Midbrain (tissue), 1 donor: ENCODE measurements around the gene GOPC.
"Not testable (repeated sequence)": the region's sequence is repeated elsewhere in the genome, so short reads cannot be mapped to it uniquely, and the experiment has no call there.

Experiments used
- DNase-seq: peaks from one replicate; lab custom pipeline; 2025; lab: John Stamatoyannopoulos, UW

GOPC gene

GRCh38 chr6:117548797-117549301 is 53.5 kb downstream of the GOPC start:
- no peak for DNase-seq

DNA sequence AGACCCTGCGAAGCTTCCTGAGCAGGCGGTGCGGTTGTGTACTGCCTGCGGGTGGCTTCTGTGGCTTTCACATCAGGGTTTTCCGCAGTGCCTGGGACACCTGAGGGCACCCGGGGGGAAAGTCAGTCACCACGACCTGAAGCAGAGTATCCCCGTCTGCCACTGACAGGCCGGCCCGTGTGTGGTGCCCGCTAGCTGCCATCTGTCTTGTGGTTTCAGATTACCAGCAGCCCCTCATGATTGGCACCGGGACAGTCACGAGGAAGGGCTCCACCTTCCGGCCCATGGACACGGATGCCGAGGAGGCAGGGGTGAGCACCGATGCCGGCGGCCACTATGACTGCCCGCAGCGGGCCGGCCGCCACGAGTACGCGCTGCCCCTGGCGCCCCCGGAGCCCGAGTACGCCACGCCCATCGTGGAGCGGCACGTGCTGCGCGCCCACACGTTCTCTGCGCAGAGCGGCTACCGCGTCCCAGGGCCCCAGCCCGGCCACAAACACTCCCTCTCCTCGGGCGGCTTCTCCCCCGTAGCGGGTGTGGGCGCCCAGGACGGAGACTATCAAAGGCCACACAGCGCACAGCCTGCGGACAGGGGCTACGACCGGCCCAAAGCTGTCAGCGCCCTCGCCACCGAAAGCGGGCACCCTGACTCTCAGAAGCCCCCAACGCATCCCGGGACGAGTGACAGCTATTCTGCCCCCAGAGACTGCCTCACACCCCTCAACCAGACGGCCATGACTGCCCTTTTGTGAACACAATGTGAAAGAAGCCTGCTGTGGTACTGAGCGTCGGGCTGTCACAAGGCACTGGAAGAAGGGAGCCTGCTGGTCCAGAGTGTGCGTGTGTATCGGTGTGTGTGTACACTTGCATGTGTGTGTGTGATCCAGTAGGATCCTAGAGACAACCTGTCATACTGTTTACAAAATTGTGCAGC is 54.4 kb downstream of the GOPC start:
- DNase-seq: peak; percentile 41

DNA sequence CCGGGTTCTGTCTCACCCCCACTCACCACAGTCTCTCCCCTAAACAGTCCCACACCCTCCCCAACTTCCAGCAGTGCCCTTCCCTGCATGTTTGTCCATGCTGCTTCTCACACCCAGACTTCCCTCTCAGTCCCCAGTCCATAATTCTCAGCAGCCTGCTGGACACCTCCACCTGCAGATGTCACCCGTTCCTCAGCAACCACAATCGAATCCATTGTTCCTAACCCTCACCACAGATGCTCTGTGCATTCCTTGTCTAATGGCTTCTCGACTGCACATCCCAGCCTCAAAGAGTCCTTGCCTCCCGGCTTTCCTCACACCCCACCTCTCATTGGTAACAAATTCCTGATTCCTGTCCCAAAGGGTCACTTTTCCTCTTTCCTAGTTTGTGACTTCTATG is 55.6 kb downstream of the GOPC start:
- no peak for DNase-seq

DNA sequence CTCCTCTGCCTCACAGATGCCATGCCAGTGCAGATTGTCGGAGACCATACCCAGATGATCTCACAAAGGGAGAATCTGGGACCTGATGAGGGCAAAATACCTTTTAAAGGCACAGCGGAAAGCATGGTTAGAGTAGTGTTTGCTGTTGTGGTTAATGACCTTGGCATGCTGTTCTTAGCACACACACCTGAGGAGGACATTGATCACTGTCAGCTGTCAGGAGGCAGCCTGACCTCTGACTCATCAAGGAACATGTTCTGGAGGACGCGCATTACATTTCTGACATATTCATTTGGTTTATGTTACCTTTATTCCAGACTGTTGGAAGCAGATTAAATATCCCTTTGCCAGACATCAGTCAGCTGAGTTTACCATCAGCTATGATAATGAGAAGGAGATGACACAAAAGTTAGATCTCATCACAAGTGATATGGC is 57.1 kb downstream of the GOPC start:
- no peak for DNase-seq

- no peak for DNase-seq
Observed at GRCh38 chr6:117544716-117545115, 57.6 kb downstream of the GOPC start.

- no peak for DNase-seq
Observed at GRCh38 chr6:117542493-117542892, 59.8 kb downstream of the GOPC start.

DNA sequence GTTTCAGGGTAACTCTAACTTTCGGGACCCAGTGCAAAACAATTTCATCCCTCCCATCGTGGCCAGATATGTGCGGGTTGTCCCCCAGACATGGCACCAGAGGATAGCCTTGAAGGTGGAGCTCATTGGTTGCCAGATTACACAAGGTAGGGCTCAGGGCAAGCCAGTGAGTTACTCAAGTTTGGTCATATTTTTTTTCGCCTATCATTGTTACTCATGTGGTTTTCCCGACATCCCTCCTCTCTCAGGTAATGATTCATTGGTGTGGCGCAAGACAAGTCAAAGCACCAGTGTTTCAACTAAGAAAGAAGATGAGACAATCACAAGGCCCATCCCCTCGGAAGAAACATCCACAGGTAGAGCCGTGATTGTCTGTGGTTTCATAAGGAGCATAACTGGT is 61.6 kb downstream of the GOPC start:
- no peak for DNase-seq

GRCh38 chr6:117538615-117539014 is 63.7 kb downstream of the GOPC start:
- no peak for DNase-seq

DNA sequence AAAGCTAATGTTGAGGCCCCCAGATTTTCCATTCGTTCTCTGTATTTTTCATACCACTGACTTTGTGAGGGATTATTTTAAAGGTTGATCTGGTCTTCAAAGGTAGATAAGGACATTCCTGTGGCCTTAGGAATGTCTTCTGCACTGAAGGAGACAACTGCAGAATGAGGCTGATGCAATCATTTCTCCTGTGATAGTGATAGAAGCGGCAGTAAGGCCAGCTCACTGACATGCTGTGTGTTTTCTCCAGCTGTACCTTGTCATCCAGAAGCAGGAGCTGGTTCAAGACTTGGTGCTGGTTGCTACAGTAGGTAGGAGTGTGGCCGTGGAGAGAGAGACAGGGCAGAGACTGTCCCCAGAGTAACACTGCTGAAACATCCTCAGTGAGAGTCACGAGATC is 66.0 kb downstream of the GOPC start:
- no peak for DNase-seq

DNA sequence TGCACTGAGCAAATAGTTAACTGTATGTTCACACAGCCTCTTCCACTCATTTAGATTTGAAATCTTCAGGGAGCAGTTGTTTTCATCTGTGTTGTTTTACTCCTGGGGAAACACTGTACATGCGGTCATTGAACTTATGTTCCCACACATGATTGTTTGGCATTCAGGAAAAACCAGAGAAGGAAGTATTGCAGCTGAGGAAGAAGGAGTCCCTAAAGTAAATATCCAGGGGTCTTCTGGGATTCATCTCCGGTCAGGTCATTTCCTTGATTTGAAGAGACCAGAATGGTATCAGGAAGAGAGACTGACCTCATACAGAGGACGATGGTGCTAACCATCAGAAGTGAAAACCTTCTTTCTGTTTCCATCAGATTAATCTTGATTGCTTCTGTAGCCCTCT is 67.3 kb downstream of the GOPC start:
- no peak for DNase-seq

- no peak for DNase-seq
Observed at GRCh38 chr6:117533775-117534174, 68.5 kb downstream of the GOPC start.

GRCh38 chr6:117531809-117532725 is 70.2 kb downstream of the GOPC start:
- no peak for DNase-seq

GRCh38 chr6:117531346-117531745 is 71.0 kb downstream of the GOPC start:
- DNase-seq: no peak

- DNase-seq: no peak
Observed at GRCh38 chr6:117530467-117531242, 71.7 kb downstream of the GOPC start.

DNA sequence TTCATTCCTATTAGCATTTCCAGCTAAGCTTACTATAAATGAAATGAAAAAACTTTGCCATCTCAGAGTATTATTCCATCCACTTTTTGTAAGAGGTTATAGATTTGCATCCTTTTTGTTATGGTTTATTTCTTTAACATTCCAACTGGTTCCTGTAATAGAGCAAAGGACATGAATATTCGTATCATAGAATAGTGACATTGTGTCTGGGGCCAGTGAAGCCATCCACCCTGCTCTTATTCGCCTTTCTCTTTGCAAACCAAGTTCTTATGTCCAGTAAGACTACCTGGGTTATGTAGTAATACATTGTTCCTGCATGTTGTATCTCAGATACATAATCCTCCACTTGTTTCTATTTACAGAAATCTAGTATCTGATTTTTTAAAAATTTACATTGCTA is 76.7 kb downstream of the GOPC start:
- DNase-seq: no peak

- no peak for DNase-seq
Observed at GRCh38 chr6:117521791-117522502, 80.4 kb downstream of the GOPC start.

DNA sequence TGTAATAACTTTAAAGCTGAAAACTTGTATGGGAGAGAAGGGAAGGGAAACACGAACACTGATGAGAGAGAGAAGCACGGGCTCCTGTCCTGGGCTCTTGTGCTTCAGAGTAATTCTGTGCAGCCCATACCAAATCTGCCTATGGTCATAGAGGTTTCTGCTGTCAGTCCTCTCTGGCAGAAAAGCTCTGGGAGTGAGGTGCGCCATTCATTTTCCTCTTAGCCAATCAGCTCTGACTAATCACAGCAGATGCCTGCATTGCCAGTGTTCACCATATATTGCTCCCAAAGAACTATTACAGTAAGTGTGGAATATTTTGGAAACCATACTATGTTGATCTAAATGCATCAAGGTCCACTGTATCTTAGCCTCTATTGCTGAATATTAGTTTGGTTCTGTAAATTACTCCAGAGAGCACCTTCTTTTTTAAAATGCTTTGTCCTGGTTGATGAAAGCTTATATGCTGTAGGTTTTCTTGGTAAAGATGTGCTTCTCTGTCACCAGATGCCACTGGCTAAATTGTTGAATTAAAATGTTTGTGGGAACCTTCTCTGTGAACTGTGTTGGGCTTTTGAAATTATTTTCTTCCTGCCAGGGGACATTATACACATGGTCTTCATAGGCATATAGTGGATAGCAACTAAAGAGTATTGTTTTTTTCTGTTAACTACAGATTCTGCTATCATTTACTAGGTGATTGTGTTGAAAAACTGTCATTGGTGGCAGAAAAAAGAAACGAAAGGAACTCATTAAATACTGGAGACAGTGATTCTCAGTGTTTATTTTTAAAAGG is 81.5 kb downstream of the GOPC start:
- DNase-seq: no peak

GRCh38 chr6:117518870-117519269 is 83.4 kb downstream of the GOPC start:
- DNase-seq: no peak

DNA sequence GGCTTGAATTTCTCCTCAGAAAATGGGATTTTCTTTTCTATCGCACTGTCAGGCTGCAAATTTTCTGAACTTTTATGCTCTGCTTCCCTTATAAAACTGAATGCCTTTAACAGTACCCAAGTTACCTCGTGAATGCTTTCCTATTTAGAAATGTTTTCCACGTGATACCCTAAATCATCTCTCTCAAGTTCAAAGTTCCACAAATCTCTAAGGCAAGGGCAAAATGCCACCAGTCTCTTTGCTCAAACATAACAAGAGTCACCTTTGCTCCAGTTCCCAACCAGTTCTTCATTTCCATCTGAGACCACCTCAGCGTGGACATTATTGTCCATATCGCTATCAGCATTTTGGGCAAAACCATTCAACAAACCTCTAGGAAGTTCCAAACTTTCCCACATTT is 84.3 kb downstream of the GOPC start:
- not testable (repeated sequence) for DNase-seq

DNA sequence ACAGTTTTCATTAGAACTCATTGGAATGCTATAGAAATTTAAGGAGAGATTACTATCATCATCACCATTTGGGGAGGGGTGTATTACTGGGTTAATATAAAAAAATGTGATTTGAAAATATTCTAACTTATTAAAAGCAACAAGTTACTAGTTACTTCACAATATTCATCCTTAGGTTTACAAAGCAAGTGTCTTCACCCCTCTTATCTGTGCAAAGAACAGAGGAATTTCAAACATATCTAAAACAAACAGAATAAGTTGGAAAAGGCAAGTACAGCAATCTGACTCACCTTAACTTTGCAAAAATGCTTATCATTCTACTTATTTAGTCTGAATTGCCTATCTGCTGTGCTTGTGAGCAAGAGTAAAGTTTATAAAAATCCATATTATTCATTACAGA is 87.0 kb downstream of the GOPC start:
- DNase-seq: no peak
